ENCODE results near the gene SRCAP.

SRCAP gene

DNA sequence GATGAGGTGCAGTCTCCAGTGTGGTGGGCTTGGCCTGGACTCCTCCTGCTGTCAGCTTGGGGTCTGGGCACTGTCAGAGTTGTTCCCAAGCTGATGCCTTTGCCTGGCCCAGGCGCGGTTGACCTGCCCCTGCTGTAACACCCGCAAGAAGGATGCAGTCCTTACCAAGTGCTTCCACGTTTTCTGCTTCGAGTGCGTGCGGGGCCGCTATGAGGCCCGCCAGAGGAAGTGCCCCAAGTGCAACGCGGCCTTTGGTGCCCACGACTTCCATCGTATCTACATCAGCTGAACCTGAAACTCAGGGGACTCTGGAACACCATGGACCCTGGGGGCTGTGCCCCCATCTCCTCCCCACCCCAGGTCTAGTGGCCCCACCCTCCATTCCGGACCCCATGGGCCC, 74.9 kb downstream of the SRCAP start:
- H3K9me2 ChIP-seq (replicated peaks; ENCODE audit: low read depth, low read length) = no peaks in the 10 kb centered on the region
- TF ChIP-seq, protein P1, sequence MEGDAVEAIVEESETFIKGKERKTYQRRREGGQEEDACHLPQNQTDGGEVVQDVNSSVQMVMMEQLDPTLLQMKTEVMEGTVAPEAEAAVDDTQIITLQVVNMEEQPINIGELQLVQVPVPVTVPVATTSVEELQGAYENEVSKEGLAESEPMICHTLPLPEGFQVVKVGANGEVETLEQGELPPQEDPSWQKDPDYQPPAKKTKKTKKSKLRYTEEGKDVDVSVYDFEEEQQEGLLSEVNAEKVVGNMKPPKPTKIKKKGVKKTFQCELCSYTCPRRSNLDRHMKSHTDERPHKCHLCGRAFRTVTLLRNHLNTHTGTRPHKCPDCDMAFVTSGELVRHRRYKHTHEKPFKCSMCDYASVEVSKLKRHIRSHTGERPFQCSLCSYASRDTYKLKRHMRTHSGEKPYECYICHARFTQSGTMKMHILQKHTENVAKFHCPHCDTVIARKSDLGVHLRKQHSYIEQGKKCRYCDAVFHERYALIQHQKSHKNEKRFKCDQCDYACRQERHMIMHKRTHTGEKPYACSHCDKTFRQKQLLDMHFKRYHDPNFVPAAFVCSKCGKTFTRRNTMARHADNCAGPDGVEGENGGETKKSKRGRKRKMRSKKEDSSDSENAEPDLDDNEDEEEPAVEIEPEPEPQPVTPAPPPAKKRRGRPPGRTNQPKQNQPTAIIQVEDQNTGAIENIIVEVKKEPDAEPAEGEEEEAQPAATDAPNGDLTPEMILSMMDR (conservative IDR thresholded peaks at IDR 0.05; ENCODE audit: low read length) = no peak
- TF ChIP-seq EZH2phosphoT487 (IDR thresholded peaks at IDR 0.05; ENCODE audit: borderline replicate concordance) = no peak
- no peaks in the 10 kb centered on the region for H3F3A ChIP-seq (ENCODE audit: low read depth)
- no peaks in the 10 kb centered on the region for H4K20me1 ChIP-seq (ENCODE audit: insufficient read depth, low read length, poor library complexity, severe bottlenecking)
- no peaks in the 10 kb centered on the region for H3K9me3 ChIP-seq (ENCODE audit: insufficient read depth, low read depth, low read length)
- no peak overlapping the region for H2AFZ ChIP-seq (ENCODE audit: low read length)
- no peak overlapping the region for H3K9ac ChIP-seq (ENCODE audit: low read depth, low read length, poor library complexity, severe bottlenecking)
- H3K4me3 ChIP-seq (ENCODE audit: low read length, poor library complexity, severe bottlenecking) = no peak overlapping the region
- no peaks in the 10 kb centered on the region for H3K79me2 ChIP-seq (ENCODE audit: insufficient read depth, low read length)
- H3K27me3 ChIP-seq (ENCODE audit: insufficient read depth, low read length, poor library complexity, severe bottlenecking) = no peaks in the 10 kb centered on the region
- no peak overlapping the region for H3K4me2 ChIP-seq (ENCODE audit: low read depth, low read length, poor library complexity, severe bottlenecking)
- H3K36me3 ChIP-seq (ENCODE audit: insufficient read depth, low read length) = peaks cover 49% of the 10 kb centered on the region; the same call in 1 of the 2 replicates
- no peaks in the 10 kb centered on the region for H3K4me1 ChIP-seq (ENCODE audit: insufficient read depth, low read length, poor library complexity, severe bottlenecking)

DNA sequence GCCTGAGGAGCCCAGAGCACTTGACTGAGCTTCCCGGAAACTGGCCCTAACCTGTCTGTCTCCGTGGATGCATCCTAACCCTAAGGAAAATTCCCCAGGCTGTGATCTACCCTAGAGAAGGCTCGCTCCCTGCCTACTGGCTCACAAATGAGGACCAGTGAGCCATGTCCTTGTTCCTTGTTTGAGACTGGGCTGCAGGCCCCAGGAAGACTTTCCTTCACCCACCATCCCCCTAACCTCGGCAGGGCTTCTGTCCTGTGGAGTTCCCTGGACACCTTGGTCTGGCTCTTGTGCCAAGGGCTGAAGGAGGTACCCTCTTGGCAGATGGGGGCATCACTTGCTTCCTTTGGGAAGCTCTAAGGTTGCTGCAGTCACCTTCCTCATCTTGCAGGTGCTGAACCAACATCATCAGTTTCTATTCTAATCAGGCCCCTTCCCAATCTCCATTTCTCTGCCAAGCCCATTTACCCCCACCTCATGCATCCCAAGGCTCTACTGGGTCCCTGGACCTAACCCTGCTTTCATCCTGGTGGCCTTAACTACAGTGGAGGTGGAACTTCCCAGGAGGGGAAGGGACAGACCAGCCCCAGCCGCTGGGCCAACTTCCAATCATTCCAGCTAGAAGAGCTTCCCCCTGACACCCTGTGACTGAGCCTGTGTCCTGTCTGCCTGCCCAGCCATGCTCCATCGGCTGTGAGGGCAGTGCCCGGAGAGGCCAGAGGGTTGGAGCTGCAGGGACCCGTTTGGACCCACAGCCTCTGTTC, 75.6 kb downstream of the SRCAP start:
- Histone ChIP-seq H3K4me1 (ENCODE audit: insufficient read depth, low read length, poor library complexity, severe bottlenecking) (no peaks in the 10 kb centered on the region), H3F3A (ENCODE audit: low read depth) (no peaks in the 10 kb centered on the region), H3K36me3 (ENCODE audit: insufficient read depth, low read length) (peaks cover 42% of the 10 kb centered on the region; the same call in 1 of the 2 replicates), H3K79me2 (ENCODE audit: insufficient read depth, low read length) (no peaks in the 10 kb centered on the region), H3K9me3 (ENCODE audit: insufficient read depth, low read depth, low read length) (no peaks in the 10 kb centered on the region), H4K20me1 (ENCODE audit: insufficient read depth, low read length, poor library complexity, severe bottlenecking) (no peaks in the 10 kb centered on the region), H3K9me2 (replicated peaks; ENCODE audit: low read depth, low read length) (no peaks in the 10 kb centered on the region), H3K27me3 (ENCODE audit: insufficient read depth, low read length, poor library complexity, severe bottlenecking) (no peaks in the 10 kb centered on the region), H3K9ac (ENCODE audit: low read depth, low read length, poor library complexity, severe bottlenecking) (no peak overlapping the region), H3K4me3 (ENCODE audit: low read length, poor library complexity, severe bottlenecking) (no peak overlapping the region), H3K4me2 (ENCODE audit: low read depth, low read length, poor library complexity, severe bottlenecking) (no peak overlapping the region), H2AFZ (ENCODE audit: low read length) (no peak overlapping the region)
- TF ChIP-seq EZH2phosphoT487 (IDR thresholded peaks at IDR 0.05; ENCODE audit: borderline replicate concordance) = no peak
- TF ChIP-seq, protein P1 (conservative IDR thresholded peaks at IDR 0.05; ENCODE audit: low read length) = no peak

DNA sequence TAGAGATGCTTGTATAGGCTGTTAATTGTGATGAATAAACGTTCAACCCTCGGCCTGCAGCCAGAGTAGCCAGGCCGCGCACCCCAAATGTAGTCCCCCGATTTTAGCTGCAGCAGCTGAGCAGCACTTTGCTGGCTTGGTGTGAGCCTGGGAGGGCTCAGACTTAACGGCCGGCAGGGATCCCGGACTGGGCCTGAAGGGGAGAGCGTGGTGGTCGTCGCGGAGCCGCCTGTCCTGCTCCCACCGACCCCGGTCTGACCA, 76.1 kb downstream of the SRCAP start:
- Histone ChIP-seq H3K4me2 (ENCODE audit: low read depth, low read length, poor library complexity, severe bottlenecking) (no peak overlapping the region), H3K36me3 (ENCODE audit: insufficient read depth, low read length) (peaks cover 39% of the 10 kb centered on the region; the same call in 1 of the 2 replicates), H3K9ac (ENCODE audit: low read depth, low read length, poor library complexity, severe bottlenecking) (no peak overlapping the region), H3K9me3 (ENCODE audit: insufficient read depth, low read depth, low read length) (no peaks in the 10 kb centered on the region), H3F3A (ENCODE audit: low read depth) (no peaks in the 10 kb centered on the region), H2AFZ (ENCODE audit: low read length) (no peak overlapping the region), H4K20me1 (ENCODE audit: insufficient read depth, low read length, poor library complexity, severe bottlenecking) (no peaks in the 10 kb centered on the region), H3K9me2 (replicated peaks; ENCODE audit: low read depth, low read length) (no peaks in the 10 kb centered on the region), H3K4me1 (ENCODE audit: insufficient read depth, low read length, poor library complexity, severe bottlenecking) (no peaks in the 10 kb centered on the region), H3K27me3 (ENCODE audit: insufficient read depth, low read length, poor library complexity, severe bottlenecking) (no peaks in the 10 kb centered on the region), H3K79me2 (ENCODE audit: insufficient read depth, low read length) (no peaks in the 10 kb centered on the region), H3K4me3 (ENCODE audit: low read length, poor library complexity, severe bottlenecking) (no peak overlapping the region)
- TF ChIP-seq, protein P1 (conservative IDR thresholded peaks at IDR 0.05; ENCODE audit: low read length) = no peak
- TF ChIP-seq EZH2phosphoT487 (IDR thresholded peaks at IDR 0.05; ENCODE audit: borderline replicate concordance) = no peak

Data from Loucy (cell line).